ENCODE measurements around the gene ASAP3.

The ASAP3 gene

GRCh38 chr1:23421753-23422240 is 62.2 kb downstream of the ASAP3 start:
- H3K4me3 ChIP-seq (ENCODE audit: low read depth, low read length) = no peak overlapping the region
- ChIA-PET POLR2A (no interaction called here), CTCF (interaction anchor here (0.6 to 4.1 kb wide), 4 partner anchors 18 to 234 kb away, joined by 3 to 18 read pairs (median 3); no protein-coding TSS in a partner anchor)
- H3K27ac ChIP-seq (ENCODE audit: extremely low read depth, low read depth, low read length) = no peak overlapping the region
- TF ChIP-seq SP7 (tag by site-specific recombination; IDR thresholded peaks at IDR 0.05) (no peak), GLIS1 (tag by site-specific recombination; IDR thresholded peaks at IDR 0.05) (no peak), ZNF311 (tag by site-specific recombination; IDR thresholded peaks at IDR 0.05; ENCODE audit: borderline replicate concordance) (no peak), ZNF530 (tag by site-specific recombination; IDR thresholded peaks at IDR 0.05; ENCODE audit: low read depth) (no peak), HIC1 (tag by site-specific recombination; IDR thresholded peaks at IDR 0.05) (no peak), ZBTB7A (tag by site-specific recombination; IDR thresholded peaks at IDR 0.05; ENCODE audit: low read depth) (no peak), PRDM4 (tag by site-specific recombination; IDR thresholded peaks at IDR 0.05) (no peak), ZNF664 (tag by site-specific recombination; IDR thresholded peaks at IDR 0.05) (no peak), ZFP37 (tag by site-specific recombination; IDR thresholded peaks at IDR 0.05) (no peak), ZNF280C (tag by site-specific recombination; IDR thresholded peaks at IDR 0.05) (no peak), ZNF274 (IDR thresholded peaks at IDR 0.05; ENCODE audit: low read length) (no peak), ZNF274 (tag by site-specific recombination; IDR thresholded peaks at IDR 0.05; ENCODE audit: borderline replicate concordance) (no peak), ZSCAN18 (tag by site-specific recombination; IDR thresholded peaks at IDR 0.05) (no peak)
- peaks cover 0 to 7% of the 10 kb centered on the region in 2 experiments; a peak in 1 of 3 replicates for H3K36me3 ChIP-seq (ENCODE audit: control insufficient read depth in 2 of 2, insufficient read depth in 1 of 2, low read length in 2 of 2)
- H3K9me3 ChIP-seq (ENCODE audit: control insufficient read depth, insufficient read depth, low read depth, low read length) = no peaks in the 10 kb centered on the region
- no peaks in the 10 kb centered on the region for H3K4me1 ChIP-seq (ENCODE audit: control insufficient read depth, insufficient read depth, low read length)

GRCh38 chr1:23421343-23421742 is 62.6 kb downstream of the ASAP3 start:
- TF ChIP-seq ZNF560 (tag by site-specific recombination; IDR thresholded peaks at IDR 0.05; ENCODE audit: borderline replicate concordance) = no peak
- TF ChIP-seq BCL11A (tag by site-specific recombination; IDR thresholded peaks at IDR 0.05; ENCODE audit: low read depth) = no peak
- no peak for TF ChIP-seq ZNF16 (tag by site-specific recombination; IDR thresholded peaks at IDR 0.05; ENCODE audit: low read depth)
- TF ChIP-seq ZNF112 (tag by site-specific recombination; IDR thresholded peaks at IDR 0.05) = peak; percentile 93
- no peak for TF ChIP-seq ZNF10 (tag by site-specific recombination; IDR thresholded peaks at IDR 0.05)
- TF ChIP-seq ZNF2 (tag by site-specific recombination; IDR thresholded peaks at IDR 0.05) = no peak
- TF ChIP-seq CTCF (tag by site-specific recombination; IDR thresholded peaks at IDR 0.05) = no peak
- POLR2A ChIA-PET = interaction anchor here (0.6 kb wide), 1 partner anchor 109 kb away, joined by 4 read pairs; the partner anchor contains the start of gene E2F2
- no peak overlapping the region for H3K4me3 ChIP-seq (ENCODE audit: low read depth, low read length)
- no peaks in the 10 kb centered on the region for H3K4me1 ChIP-seq (ENCODE audit: control insufficient read depth, insufficient read depth, low read length)
- no peaks in the 10 kb centered on the region for H3K9me3 ChIP-seq (ENCODE audit: control insufficient read depth, insufficient read depth, low read depth, low read length)
- CTCF ChIA-PET = interaction anchor here (0.7 to 4.1 kb wide), 3 partner anchors 17 to 39 kb away, joined by 3 to 18 read pairs (median 3); no protein-coding TSS in a partner anchor
- no peak overlapping the region for H3K27ac ChIP-seq (ENCODE audit: extremely low read depth, low read depth, low read length)
- peaks cover 0 to 7% of the 10 kb centered on the region in 2 experiments; a peak in 1 of 3 replicates for H3K36me3 ChIP-seq (ENCODE audit: control insufficient read depth in 2 of 2, insufficient read depth in 1 of 2, low read length in 2 of 2)
